ENCODE data around the gene LRP8.

- TF ChIP-seq CTCF (conservative IDR thresholded peaks at IDR 0.05): no peak
- no peak for TF ChIP-seq ZFX (IDR thresholded peaks at IDR 0.05)
Measured at GRCh38 chr1:53334781-53335180, 6.9 kb upstream of the LRP8 start.
